Loucy (cell line): ENCODE measurements around the gene TRIM33.

ENCODE experiments used
- H2AFZ ChIP-seq: fragments of 200-600 bp; sonication (generic); 2 replicates; pipeline ENCODE4 v1.6.0; 2016; ENCODE audit warnings: antibody characterized with exemption, mild to moderate bottlenecking, low read length, moderate library complexity
- H3F3A ChIP-seq: fragments of 200-600 bp; 2 replicates; pipeline ENCODE4 v1.6.0; 2016; ENCODE audit warnings: antibody characterized with exemption, low read depth, mild to moderate bottlenecking
- H3K27me3 ChIP-seq: fragments of 200-600 bp; sonication (generic); 2 replicates; pipeline ENCODE4 v1.6.1; 2014; ENCODE audit warnings: low read length, mild to moderate bottlenecking; ENCODE audit not compliant: insufficient read depth, poor library complexity, severe bottlenecking
- H3K36me3 ChIP-seq: fragments of 200-600 bp; sonication (generic); 2 replicates; pipeline ENCODE4 v1.6.1; 2016; ENCODE audit warnings: low read length; ENCODE audit not compliant: insufficient read depth
- H3K4me1 ChIP-seq: fragments of 200-600 bp; sonication (generic); 2 replicates; pipeline ENCODE4 v1.5.1; 2014; ENCODE audit warnings: low read length, mild to moderate bottlenecking; ENCODE audit not compliant: insufficient read depth, poor library complexity, severe bottlenecking
- H3K4me2 ChIP-seq: fragments of 200-600 bp; sonication (generic); 2 replicates; pipeline ENCODE4 v1.6.0; 2014; ENCODE audit warnings: antibody characterized with exemption, low read length, low read depth, mild to moderate bottlenecking; ENCODE audit not compliant: poor library complexity, severe bottlenecking
- H3K4me3 ChIP-seq: fragments of 200-600 bp; sonication (generic); 2 replicates; pipeline ENCODE4 v1.5.1; 2014; ENCODE audit warnings: low read length, mild to moderate bottlenecking, mixed read lengths; ENCODE audit not compliant: poor library complexity, severe bottlenecking
- H3K79me2 ChIP-seq: fragments of 200-600 bp; sonication (generic); 2 replicates; pipeline ENCODE4 v1.6.1; 2014; ENCODE audit warnings: low read length; ENCODE audit not compliant: insufficient read depth
- H3K9ac ChIP-seq: fragments of 200-600 bp; sonication (generic); 2 replicates; pipeline ENCODE4 v1.6.0; 2014; ENCODE audit warnings: mild to moderate bottlenecking, low read depth, low read length, moderate library complexity; ENCODE audit not compliant: poor library complexity, severe bottlenecking
- H3K9me2 ChIP-seq: fragments of 200-600 bp; sonication (generic); replicated peaks from 2 replicates; pipeline ENCODE4 v1.6.1; 2016; ENCODE audit warnings: low read depth, low read length, mixed read lengths
- H3K9me3 ChIP-seq: fragments of 200-600 bp; sonication (generic); 2 replicates; pipeline ENCODE4 v1.6.1; 2014; ENCODE audit warnings: mild to moderate bottlenecking, antibody characterized with exemption, low read length, low read depth; ENCODE audit not compliant: insufficient read depth
- H4K20me1 ChIP-seq: fragments of 200-600 bp; sonication (generic); 2 replicates; pipeline ENCODE4 v1.6.0; 2014; ENCODE audit warnings: antibody characterized with exemption, low read length, mild to moderate bottlenecking; ENCODE audit not compliant: insufficient read depth, poor library complexity, severe bottlenecking
- EZH2phosphoT487 ChIP-seq: fragments of 200-600 bp; IDR thresholded peaks from 2 replicates; pipeline ENCODE4 v1.6.1; 2018; ENCODE audit warnings: antibody characterized with exemption, mild to moderate bottlenecking, moderate library complexity, borderline replicate concordance
- TF ChIP-seq, protein P1 (sequence below): fragments of 200-600 bp; sonication (generic); conservative IDR thresholded peaks from 2 replicates; pipeline ENCODE4 v1.5.1; 2014; ENCODE audit warnings: mild to moderate bottlenecking, antibody characterized with exemption, low read length

Gene TRIM33

DNA sequence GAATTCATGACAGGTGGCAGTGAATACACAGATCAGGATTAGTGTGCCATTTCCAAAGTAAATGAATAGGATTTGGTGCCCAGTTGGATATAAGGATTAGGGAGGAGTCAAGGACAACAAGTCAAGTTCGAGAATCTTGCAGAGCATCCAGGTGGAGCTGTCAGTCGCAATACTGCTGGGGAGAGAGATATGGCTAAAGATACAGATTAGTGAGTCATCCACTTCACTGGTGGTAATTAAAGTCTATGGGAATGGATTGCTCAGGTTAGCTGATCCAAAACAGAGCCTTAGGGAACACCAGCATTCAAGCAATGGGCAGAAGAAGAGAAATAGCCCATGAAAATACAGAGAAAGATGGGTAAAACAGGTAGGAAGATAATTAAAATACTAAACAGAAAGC, 43.6 kb upstream of the TRIM33 start:
- no peak overlapping the region for H3K4me2 ChIP-seq
- no peaks in the 10 kb centered on the region for H3K9me2 ChIP-seq
- H3K4me1 ChIP-seq, result no peaks in the 10 kb centered on the region
- H3K9me3 ChIP-seq, result no peaks in the 10 kb centered on the region
- no peaks in the 10 kb centered on the region for H3K79me2 ChIP-seq
- no peak overlapping the region for H2AFZ ChIP-seq
- TF ChIP-seq, protein P1, sequence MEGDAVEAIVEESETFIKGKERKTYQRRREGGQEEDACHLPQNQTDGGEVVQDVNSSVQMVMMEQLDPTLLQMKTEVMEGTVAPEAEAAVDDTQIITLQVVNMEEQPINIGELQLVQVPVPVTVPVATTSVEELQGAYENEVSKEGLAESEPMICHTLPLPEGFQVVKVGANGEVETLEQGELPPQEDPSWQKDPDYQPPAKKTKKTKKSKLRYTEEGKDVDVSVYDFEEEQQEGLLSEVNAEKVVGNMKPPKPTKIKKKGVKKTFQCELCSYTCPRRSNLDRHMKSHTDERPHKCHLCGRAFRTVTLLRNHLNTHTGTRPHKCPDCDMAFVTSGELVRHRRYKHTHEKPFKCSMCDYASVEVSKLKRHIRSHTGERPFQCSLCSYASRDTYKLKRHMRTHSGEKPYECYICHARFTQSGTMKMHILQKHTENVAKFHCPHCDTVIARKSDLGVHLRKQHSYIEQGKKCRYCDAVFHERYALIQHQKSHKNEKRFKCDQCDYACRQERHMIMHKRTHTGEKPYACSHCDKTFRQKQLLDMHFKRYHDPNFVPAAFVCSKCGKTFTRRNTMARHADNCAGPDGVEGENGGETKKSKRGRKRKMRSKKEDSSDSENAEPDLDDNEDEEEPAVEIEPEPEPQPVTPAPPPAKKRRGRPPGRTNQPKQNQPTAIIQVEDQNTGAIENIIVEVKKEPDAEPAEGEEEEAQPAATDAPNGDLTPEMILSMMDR, result no peak
- TF ChIP-seq EZH2phosphoT487, result no peak
- H4K20me1 ChIP-seq, result no peaks in the 10 kb centered on the region
- H3K4me3 ChIP-seq, result no peak overlapping the region
- H3F3A ChIP-seq, result no peaks in the 10 kb centered on the region
- no peak overlapping the region for H3K9ac ChIP-seq
- H3K36me3 ChIP-seq, result no peaks in the 10 kb centered on the region
- no peaks in the 10 kb centered on the region for H3K27me3 ChIP-seq

DNA sequence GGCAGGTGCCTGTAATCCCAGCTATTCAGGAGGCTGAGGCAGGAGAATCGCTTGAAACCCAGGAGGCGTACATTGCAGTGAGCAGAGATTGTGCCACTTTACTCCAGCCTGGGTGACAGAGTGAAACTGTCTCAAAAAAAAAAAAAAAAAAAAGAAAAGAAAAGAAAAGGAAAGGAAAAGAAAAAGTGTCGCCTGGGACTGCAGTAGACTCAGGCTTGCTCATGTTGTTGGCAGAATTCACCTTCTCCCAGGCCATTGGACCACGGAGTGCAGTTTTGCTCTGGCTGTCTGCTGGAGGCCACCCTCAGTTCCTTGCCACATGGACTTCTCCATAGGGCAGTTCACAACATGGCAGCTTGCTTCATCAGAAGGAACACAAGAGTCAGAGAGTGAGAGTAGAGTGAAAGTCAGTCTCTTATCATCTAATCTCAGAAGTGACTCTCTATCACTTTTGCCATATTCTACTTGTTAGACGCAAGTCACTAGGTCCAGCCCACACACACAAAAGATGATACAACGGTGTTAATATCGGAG, 41.2 kb upstream of the TRIM33 start:
- Histone ChIP-seq H3F3A (no peaks in the 10 kb centered on the region), H3K4me2 (no peak overlapping the region)

DNA sequence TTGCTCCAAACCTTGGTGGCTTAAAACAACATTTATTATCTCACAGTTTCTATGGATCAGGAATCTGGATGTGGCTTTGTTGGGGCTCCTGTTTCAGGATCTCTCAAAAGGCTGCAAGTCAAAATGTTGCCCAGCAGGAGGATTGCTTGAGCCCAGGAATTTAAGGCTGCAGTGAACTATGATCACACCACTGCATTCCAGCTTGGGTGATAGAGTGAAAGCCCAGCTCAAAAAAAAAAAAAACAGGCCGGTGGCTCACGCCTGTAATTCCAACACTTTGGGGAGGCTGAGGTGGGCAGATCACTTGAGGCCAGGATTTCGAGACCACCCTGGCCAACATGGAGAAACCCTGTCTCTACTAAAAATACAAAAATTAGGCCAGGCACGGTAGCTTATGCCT, 40.4 kb upstream of the TRIM33 start:
- Histone ChIP-seq H3K79me2 (no peaks in the 10 kb centered on the region), H3K4me1 (no peaks in the 10 kb centered on the region), H3K9me2 (no peaks in the 10 kb centered on the region), H2AFZ (no peak overlapping the region), H3K4me3 (no peak overlapping the region), H3K27me3 (no peaks in the 10 kb centered on the region), H4K20me1 (no peaks in the 10 kb centered on the region), H3K9ac (no peak overlapping the region), H3F3A (no peaks in the 10 kb centered on the region), H3K4me2 (no peak overlapping the region), H3K36me3 (no peaks in the 10 kb centered on the region), H3K9me3 (no peaks in the 10 kb centered on the region)
- TF ChIP-seq, protein P1, result no peak

More for the DNA sequence above, 41.2 kb upstream of the TRIM33 start:
- no peaks in the 10 kb centered on the region for H3K79me2 ChIP-seq
- no peak overlapping the region for H2AFZ ChIP-seq
- no peaks in the 10 kb centered on the region for H3K27me3 ChIP-seq
- no peak overlapping the region for H3K4me3 ChIP-seq
- no peaks in the 10 kb centered on the region for H3K4me1 ChIP-seq
- H3K9me3 ChIP-seq, result no peaks in the 10 kb centered on the region
- no peaks in the 10 kb centered on the region for H4K20me1 ChIP-seq
- H3K9ac ChIP-seq, result no peak overlapping the region
- TF ChIP-seq, protein P1, result no peak
- TF ChIP-seq EZH2phosphoT487, result no peak
- H3K36me3 ChIP-seq, result no peaks in the 10 kb centered on the region
- no peaks in the 10 kb centered on the region for H3K9me2 ChIP-seq
